HFFc6 (cell line): ENCODE data around the gene AMN. TPM values are rescaled to one million over a fixed set of nuclear protein-coding genes. Genes with fewer than 3 reads are reported as not detected.

ENCODE experiments used
- DNase-seq: peaks from one replicate; pipeline ENCODE4 v3.0.0-alpha.2; 2018
- H3K27ac Mint-ChIP-seq: 2 replicates; pipeline ENCODE4 v1.8.0; 2020; ENCODE audit warnings: mild to moderate bottlenecking, mixed read lengths
- H3K27me3 Mint-ChIP-seq: 2 replicates; pipeline ENCODE4 v1.8.0; 2021; ENCODE audit warnings: mild to moderate bottlenecking, moderate library complexity, mixed read lengths; ENCODE audit not compliant: insufficient read depth
- H3K36me3 Mint-ChIP-seq: 2 replicates; pipeline ENCODE4 v1.8.0; 2021; ENCODE audit warnings: low read depth, mixed read lengths
- H3K4me1 Mint-ChIP-seq: 2 replicates; pipeline ENCODE4 v1.8.0; 2020; ENCODE audit warnings: low read depth, mixed read lengths
- H3K4me3 Mint-ChIP-seq: 2 replicates; pipeline ENCODE4 v1.8.0; 2020; ENCODE audit warnings: mild to moderate bottlenecking, moderate library complexity, mixed read lengths
- H3K9me3 Mint-ChIP-seq: 2 replicates; pipeline ENCODE4 v1.8.0; 2020; ENCODE audit warnings: mild to moderate bottlenecking, mixed read lengths
- CTCF ChIP-seq: fragments of 200-600 bp; sonication (generic); IDR thresholded peaks from 2 replicates; pipeline ENCODE4 v1.5.0; 2021; ENCODE audit warnings: antibody characterized with exemption, mild to moderate bottlenecking
- total RNA-seq, 6 experiments: library from RNA; stranded (reverse); fragmentation: NEBNext Ultra II Directional; extraction: Animal tissue kit (Norgen Biotek cat#: 25700); gene quantifications; 2 replicates in 1 of 6; 3 replicates in 5 of 6; pipeline ENCODE4 v1.2.3, GENCODE V29; 2021

AMN gene
- total RNA-seq, 6 experiments from 2014 or later, result not detected

GRCh38 chr14:102916347-102917055 is 6.0 kb upstream of the AMN start:
- Mint-ChIP-seq H3K27ac (no peak overlapping the region), H3K36me3 (no peaks in the 10 kb centered on the region), H3K27me3 (peaks cover 2% of the 10 kb centered on the region), H3K4me1 (no peaks in the 10 kb centered on the region), H3K9me3 (no peaks in the 10 kb centered on the region), H3K4me3 (no peak overlapping the region)
- no peak for DNase-seq
- no peak for TF ChIP-seq CTCF

DNA sequence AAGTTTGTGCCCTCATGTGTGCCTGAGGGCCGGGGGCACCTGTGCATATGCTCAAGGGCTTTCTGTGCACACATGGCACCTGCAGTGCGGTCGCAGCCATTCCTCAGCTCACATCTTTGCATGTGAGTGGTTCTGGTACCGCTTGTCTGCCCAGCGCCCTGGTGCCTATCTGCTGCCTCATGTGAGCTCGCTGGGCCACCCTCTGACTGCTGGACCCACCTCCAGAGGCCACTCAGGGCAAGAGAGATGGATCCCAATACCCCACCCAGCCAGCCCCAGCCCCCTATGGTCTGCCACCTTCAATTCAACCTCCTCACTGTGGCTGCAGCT is 5.4 kb upstream of the AMN start:
- H3K4me3 Mint-ChIP-seq, result no peak overlapping the region
- no peak overlapping the region for H3K27ac Mint-ChIP-seq
- no peaks in the 10 kb centered on the region for H3K4me1 Mint-ChIP-seq
- TF ChIP-seq CTCF, result no peak
- no peaks in the 10 kb centered on the region for H3K36me3 Mint-ChIP-seq
- DNase-seq, result no peak
- H3K27me3 Mint-ChIP-seq, result peaks cover 2% of the 10 kb centered on the region
- no peaks in the 10 kb centered on the region for H3K9me3 Mint-ChIP-seq

DNA sequence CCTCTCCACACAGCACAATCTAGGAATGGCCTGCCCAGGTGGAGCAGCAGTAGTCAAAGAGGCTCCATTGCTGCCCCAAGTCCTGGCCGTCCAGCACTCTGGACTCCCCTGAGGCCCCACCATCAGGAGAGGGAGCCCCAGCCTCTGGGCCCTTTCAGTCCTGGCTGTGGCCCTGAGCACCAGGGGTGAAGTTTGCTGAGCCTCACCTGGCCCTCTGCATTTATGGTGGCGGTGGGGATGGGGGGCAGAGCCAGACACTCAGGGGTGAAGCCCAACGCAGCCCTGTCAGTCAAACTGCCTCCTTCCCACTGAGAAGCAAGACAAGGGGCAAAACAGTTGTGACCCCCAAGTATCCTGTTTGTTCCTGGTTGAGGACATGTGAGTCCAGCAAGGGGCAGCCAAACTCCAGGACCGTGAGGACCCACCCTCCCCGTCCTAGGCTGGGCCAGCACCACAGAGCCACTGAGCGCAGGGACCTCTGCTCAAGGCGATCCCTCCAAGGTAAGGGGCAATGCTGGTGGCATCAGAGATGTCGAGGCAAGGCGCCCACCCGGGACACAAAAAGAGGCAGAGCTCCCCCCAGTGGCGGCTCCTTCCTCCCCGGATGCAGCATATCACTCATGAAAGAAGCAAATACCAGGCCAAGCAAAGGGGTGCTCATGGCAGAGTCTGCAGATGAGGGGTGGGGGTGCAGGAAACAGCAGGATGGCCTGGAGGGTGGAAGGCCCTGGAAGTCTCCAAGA is 4.8 kb upstream of the AMN start:
- no peak for DNase-seq
- no peak overlapping the region for H3K4me3 Mint-ChIP-seq
- H3K9me3 Mint-ChIP-seq, result no peaks in the 10 kb centered on the region
- TF ChIP-seq CTCF, result peak; percentile 83
- H3K4me1 Mint-ChIP-seq, result no peaks in the 10 kb centered on the region
- no peaks in the 10 kb centered on the region for H3K36me3 Mint-ChIP-seq
- peaks cover 2% of the 10 kb centered on the region for H3K27me3 Mint-ChIP-seq
- no peak overlapping the region for H3K27ac Mint-ChIP-seq

- Mint-ChIP-seq H3K27ac (no peak overlapping the region), H3K4me3 (no peak overlapping the region), H3K27me3 (peaks cover 2% of the 10 kb centered on the region), H3K9me3 (no peaks in the 10 kb centered on the region), H3K36me3 (no peaks in the 10 kb centered on the region), H3K4me1 (no peaks in the 10 kb centered on the region)
- DNase-seq, result no peak
- no peak for TF ChIP-seq CTCF
Observed at GRCh38 chr14:102918438-102918837, 4.0 kb upstream of the AMN start.

DNA sequence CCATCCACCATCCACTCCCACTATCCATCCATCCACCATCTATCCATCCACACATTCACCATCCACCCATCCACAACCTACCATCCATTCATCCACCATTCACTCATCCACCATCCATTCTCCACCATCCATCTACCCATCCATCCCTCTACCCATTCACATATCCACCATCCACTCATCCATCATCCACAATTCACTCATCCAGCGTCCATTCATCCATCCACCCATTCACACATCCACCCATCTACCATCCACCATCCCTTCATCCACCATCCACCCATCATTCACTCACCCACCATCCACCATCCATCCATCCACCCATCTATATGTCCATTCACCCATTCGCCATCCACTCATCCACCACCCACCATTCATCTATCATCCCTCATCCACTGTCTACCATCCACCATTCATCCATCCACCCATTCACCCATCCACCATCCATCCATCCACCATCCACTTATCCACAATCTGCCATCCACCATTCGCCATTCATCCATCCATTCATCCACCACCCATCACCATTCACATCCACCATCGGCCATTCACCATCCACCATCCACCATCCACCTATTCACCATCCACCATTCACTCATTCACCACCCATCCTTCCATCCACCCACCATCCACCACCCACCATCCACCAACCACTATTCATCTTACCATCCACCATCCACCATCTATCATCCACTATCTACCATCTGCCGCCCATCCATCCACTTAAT is 2.0 kb upstream of the AMN start:
- Mint-ChIP-seq H3K36me3 (no peaks in the 10 kb centered on the region), H3K27ac (no peak overlapping the region)
- no peak for TF ChIP-seq CTCF

More for the DNA sequence above, 2.0 kb upstream of the AMN start:
- H3K4me3 Mint-ChIP-seq, result no peak overlapping the region
- peaks cover 6% of the 10 kb centered on the region for H3K27me3 Mint-ChIP-seq
- H3K4me1 Mint-ChIP-seq, result no peaks in the 10 kb centered on the region
- DNase-seq, result no peak
- H3K9me3 Mint-ChIP-seq, result no peaks in the 10 kb centered on the region
